WTC11 (cell line): ENCODE data around the gene BPGM. TPM values are rescaled to one million over a fixed set of nuclear protein-coding genes. Genes with fewer than 3 reads are reported as not detected.

Experiments used
- ATAC-seq: fragments of 200-7000 bp; cut with Tn5 transposase; 2 replicates; pipeline ENCODE4 v1.10.0; 2021; ENCODE audit warnings: mild to moderate bottlenecking, moderate library complexity
- CTCF ChIA-PET: fragments of 300-600 bp; sonication (Branson Sonifier 250); formaldehyde crosslinking; loops from one replicate; lab custom pipeline; 2021; ENCODE audit warnings: antibody characterized with exemption; lab: Charles Lee
- POLR2A ChIA-PET: fragments of 350-600 bp; sonication (Branson Sonifier 250); formaldehyde crosslinking; loops from one replicate; lab custom pipeline; 2021; ENCODE audit warnings: antibody characterized with exemption; lab: Charles Lee
- DNase-seq: peaks from one replicate; pipeline ENCODE4 v3.0.0; 2021; ENCODE audit warnings: low spot score
- H3K27ac Mint-ChIP-seq: 2 replicates; pipeline ENCODE4 v1.8.0; 2021; ENCODE audit warnings: mixed read lengths
- H3K27me3 Mint-ChIP-seq: 2 replicates; pipeline ENCODE4 v1.8.0; 2021; ENCODE audit warnings: low read depth, mild to moderate bottlenecking, moderate library complexity, mixed read lengths
- H3K36me3 Mint-ChIP-seq: 2 replicates; pipeline ENCODE4 v1.8.0; 2021; ENCODE audit warnings: mixed read lengths
- H3K4me1 Mint-ChIP-seq: 2 replicates; pipeline ENCODE4 v1.8.0; 2022; ENCODE audit warnings: mixed read lengths
- H3K4me3 Mint-ChIP-seq: 2 replicates; pipeline ENCODE4 v1.8.0; 2021; ENCODE audit warnings: mild to moderate bottlenecking, moderate library complexity, mixed read lengths
- H3K9me3 Mint-ChIP-seq: 2 replicates; pipeline ENCODE4 v1.8.0; 2021; ENCODE audit warnings: mixed read lengths
- ATF1 ChIP-seq: sonication (generic); formaldehyde crosslinking; IDR thresholded peaks from 2 replicates; pipeline ENCODE4 v1.8.1; 2023; ENCODE audit warnings: mild to moderate bottlenecking, moderate library complexity, missing genetic modification reagents
- CTCF ChIP-seq: fragments of 200-600 bp; IDR thresholded peaks from 2 replicates; pipeline ENCODE4 v1.8.0; 2022; ENCODE audit warnings: antibody characterized with exemption
- EMX1 ChIP-seq: fragments of 250-450 bp; sonication (Bioruptor Pico); IDR thresholded peaks from 2 replicates; pipeline ENCODE4 v1.8.0; 2021; ENCODE audit warnings: mild to moderate bottlenecking
- ETV6 ChIP-seq: sonication (generic); formaldehyde crosslinking; IDR thresholded peaks from 2 replicates; pipeline ENCODE4 v1.8.1; 2022; ENCODE audit warnings: mild to moderate bottlenecking, missing genetic modification reagents
- FOXP1 ChIP-seq: sonication (generic); formaldehyde crosslinking; IDR thresholded peaks from 2 replicates; pipeline ENCODE4 v1.8.0; 2022; ENCODE audit warnings: missing genetic modification reagents, mild to moderate bottlenecking, moderate library complexity, borderline replicate concordance
- GTF2I ChIP-seq: fragments of 250-450 bp; sonication (Bioruptor Pico); conservative IDR thresholded peaks from 2 replicates; pipeline ENCODE4 v1.4.0; 2021; ENCODE audit warnings: mild to moderate bottlenecking
- NR2C2 ChIP-seq: sonication (generic); formaldehyde crosslinking; IDR thresholded peaks from 2 replicates; pipeline ENCODE4 v1.8.0; 2022; ENCODE audit warnings: mild to moderate bottlenecking, missing genetic modification reagents
- OVOL2 ChIP-seq: fragments of 250-450 bp; sonication (Bioruptor Pico); IDR thresholded peaks from 2 replicates; pipeline ENCODE4 v1.9.0; 2021; ENCODE audit warnings: mild to moderate bottlenecking, borderline replicate concordance
- SP1 ChIP-seq: sonication (generic); formaldehyde crosslinking; conservative IDR thresholded peaks from 2 replicates; pipeline ENCODE4 v1.8.1; 2022; ENCODE audit warnings: missing genetic modification reagents
- ZBTB21 ChIP-seq: sonication (generic); formaldehyde crosslinking; IDR thresholded peaks from 2 replicates; pipeline ENCODE4 v1.8.1; 2023; ENCODE audit warnings: mild to moderate bottlenecking, missing genetic modification reagents, borderline replicate concordance
- ZNF121 ChIP-seq: sonication (generic); formaldehyde crosslinking; IDR thresholded peaks from 2 replicates; pipeline ENCODE4 v1.8.0; 2023; ENCODE audit warnings: missing genetic modification reagents
- ZNF232 ChIP-seq: sonication (generic); formaldehyde crosslinking; IDR thresholded peaks from 2 replicates; pipeline ENCODE4 v1.8.0; 2022; ENCODE audit warnings: mild to moderate bottlenecking, missing genetic modification reagents
- ZNF263 ChIP-seq: sonication (generic); formaldehyde crosslinking; IDR thresholded peaks from 2 replicates; pipeline ENCODE4 v1.8.1; 2022; ENCODE audit warnings: low read depth, mild to moderate bottlenecking, moderate library complexity, missing genetic modification reagents
- total RNA-seq: library from RNA; stranded (reverse); gene quantifications from 3 replicates; pipeline ENCODE4 v1.2.3, GENCODE V29; 2021
- TF ChIP-seq, protein P1 (sequence below): fragments of 250-450 bp; sonication (Bioruptor Pico); conservative IDR thresholded peaks from 2 replicates; pipeline ENCODE4 v1.9.0; 2021; ENCODE audit warnings: mild to moderate bottlenecking
- TF ChIP-seq, protein P2 (sequence below): fragments of 250-450 bp; sonication (Bioruptor Pico); IDR thresholded peaks from 2 replicates; pipeline ENCODE4 v1.8.0; 2021; ENCODE audit warnings: mild to moderate bottlenecking

BPGM gene
- total RNA-seq, 1 experiment from 2014 or later = 14.6 TPM

- TF ChIP-seq ETV6 (CRISPR knock-in tag) (no peak), CTCF (0 out of 2 replicates have a peak, but pooled peaks have one; percentile 32)
- TF ChIP-seq, all 79 proteins: peak for 1
- H3K27ac Mint-ChIP-seq = no peak overlapping the region
- ChIA-PET CTCF (interaction anchor here (0.6 to 2.3 kb wide), 19 partner anchors 8 to 538 kb away, joined by 3 to 18 read pairs (median 3); partner anchors contain the start of gene AGBL3), POLR2A (no interaction called here)
- H3K27me3 Mint-ChIP-seq = no peaks in the 10 kb centered on the region
- no peaks in the 10 kb centered on the region for H3K36me3 Mint-ChIP-seq
- H3K4me1 Mint-ChIP-seq = peaks cover 24% of the 10 kb centered on the region
- H3K4me3 Mint-ChIP-seq = no peak overlapping the region
- peak; percentile 72 for ATAC-seq
- DNase-seq = no peak
- no peaks in the 10 kb centered on the region for H3K9me3 Mint-ChIP-seq
Observed at GRCh38 chr7:134701272-134701671, 54.6 kb downstream of the BPGM start.

DNA sequence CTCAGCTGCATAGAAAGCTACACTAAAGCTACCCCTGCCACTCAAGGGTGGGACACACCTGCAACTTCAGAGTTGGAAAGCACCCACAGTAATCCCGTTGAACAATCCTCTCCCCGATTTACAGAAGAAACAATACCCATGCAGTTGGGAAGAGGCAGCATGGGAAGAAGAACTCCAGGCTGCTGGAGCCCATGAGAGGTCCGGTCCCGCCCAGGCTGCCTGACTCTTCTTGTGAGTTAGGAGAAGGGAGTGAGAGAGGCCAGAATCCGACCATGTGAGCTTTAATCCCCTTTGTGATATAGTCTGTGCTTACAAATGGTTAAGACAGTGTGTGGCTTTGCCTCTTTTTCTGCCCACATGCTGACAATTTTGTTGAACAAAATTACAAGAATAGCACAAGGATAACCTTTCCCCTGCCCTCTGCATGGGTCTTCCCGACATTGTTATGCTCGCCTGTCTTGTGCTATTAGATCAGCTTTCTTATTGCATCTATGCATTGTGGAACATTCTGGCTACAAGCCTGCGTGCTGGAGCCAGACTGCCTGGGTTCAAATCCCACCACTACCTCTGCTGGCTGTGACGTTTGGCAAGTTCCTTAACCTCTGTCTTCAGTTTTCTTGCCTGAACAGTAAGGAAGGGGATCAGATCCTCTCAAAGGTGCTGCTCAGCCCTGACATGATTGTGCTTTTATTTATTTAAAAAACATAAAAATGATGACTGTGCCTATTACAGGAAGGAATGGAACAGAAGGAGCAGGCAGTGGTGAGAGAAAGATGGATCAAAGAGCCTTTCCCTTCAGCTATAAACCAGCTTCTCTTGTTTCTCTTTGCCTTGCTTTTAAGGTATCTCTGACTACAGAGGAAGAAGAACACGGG, 56.0 kb downstream of the BPGM start:
- Mint-ChIP-seq H3K27ac (no peak overlapping the region), H3K4me1 (peaks cover 24% of the 10 kb centered on the region), H3K4me3 (no peak overlapping the region), H3K27me3 (no peaks in the 10 kb centered on the region), H3K36me3 (no peaks in the 10 kb centered on the region), H3K9me3 (no peaks in the 10 kb centered on the region)
- DNase-seq = no peak
- TF ChIP-seq ATF1 (CRISPR knock-in tag) (no peak), ZNF121 (CRISPR knock-in tag) (no peak), NR2C2 (CRISPR knock-in tag) (no peak), EMX1 (CRISPR knock-in tag) (no peak), ZBTB21 (CRISPR knock-in tag) (no peak), ZNF232 (CRISPR knock-in tag) (no peak), SP1 (CRISPR knock-in tag) (no peak), ETV6 (CRISPR knock-in tag) (no peak), FOXP1 (CRISPR knock-in tag) (no peak), ZNF263 (CRISPR knock-in tag) (no peak), OVOL2 (CRISPR knock-in tag) (no peak)
- TF ChIP-seq, protein P1, sequence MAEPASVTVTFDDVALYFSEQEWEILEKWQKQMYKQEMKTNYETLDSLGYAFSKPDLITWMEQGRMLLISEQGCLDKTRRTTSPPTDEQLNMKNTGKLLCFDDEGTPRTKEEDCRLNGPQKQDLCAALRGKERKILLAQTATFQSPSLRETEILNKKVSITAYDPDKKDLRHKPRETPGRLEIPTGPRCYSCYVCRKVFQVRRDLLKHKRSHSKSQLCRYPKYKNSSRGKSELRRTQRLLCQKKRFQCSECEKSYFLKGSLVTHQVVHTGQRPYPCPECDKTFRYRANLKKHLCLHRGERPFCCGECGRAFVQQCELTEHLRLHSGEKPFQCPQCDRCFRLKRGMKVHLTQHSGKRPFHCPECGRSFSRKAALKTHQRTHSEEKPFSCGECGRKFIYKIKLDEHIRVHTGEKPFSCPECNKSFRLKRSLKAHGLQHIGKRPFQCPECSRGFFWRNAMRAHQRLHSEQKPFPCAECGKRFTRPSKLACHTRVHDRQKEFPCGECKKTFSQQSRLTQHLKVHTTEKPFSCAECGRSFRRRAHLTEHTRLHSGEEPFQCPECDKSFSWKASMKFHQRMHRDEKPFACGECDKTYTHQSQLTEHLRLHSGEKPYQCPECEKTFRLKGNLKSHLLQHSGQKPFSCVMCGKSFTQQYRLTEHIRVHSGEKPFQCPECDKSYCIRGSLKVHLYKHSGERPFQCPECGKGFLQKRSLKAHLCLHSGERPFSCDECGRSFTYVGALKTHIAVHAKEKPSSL = no peak
- ChIA-PET POLR2A (no interaction called here), CTCF (interaction anchor here (0.7 to 2.3 kb wide), 7 partner anchors 8 to 70 kb away, joined by 3 to 18 read pairs (median 9); no protein-coding TSS in a partner anchor)
- no peak for ATAC-seq

GRCh38 chr7:134703241-134703594, 56.6 kb downstream of the BPGM start:
- Mint-ChIP-seq H3K4me1 (peaks cover 24% of the 10 kb centered on the region), H3K27ac (no peak overlapping the region), H3K36me3 (no peaks in the 10 kb centered on the region), H3K27me3 (no peaks in the 10 kb centered on the region), H3K9me3 (no peaks in the 10 kb centered on the region), H3K4me3 (no peak overlapping the region)
- ATAC-seq (peak; percentile 10; the same call in 1 of the 2 replicates), DNase-seq (no peak)
- ChIA-PET POLR2A (no interaction called here), CTCF (interaction anchor here (2.0 to 2.1 kb wide), 2 partner anchors 9 to 21 kb away, joined by 8 to 9 read pairs; no protein-coding TSS in a partner anchor)
- TF ChIP-seq GTF2I = no peak
- TF ChIP-seq, protein P2, sequence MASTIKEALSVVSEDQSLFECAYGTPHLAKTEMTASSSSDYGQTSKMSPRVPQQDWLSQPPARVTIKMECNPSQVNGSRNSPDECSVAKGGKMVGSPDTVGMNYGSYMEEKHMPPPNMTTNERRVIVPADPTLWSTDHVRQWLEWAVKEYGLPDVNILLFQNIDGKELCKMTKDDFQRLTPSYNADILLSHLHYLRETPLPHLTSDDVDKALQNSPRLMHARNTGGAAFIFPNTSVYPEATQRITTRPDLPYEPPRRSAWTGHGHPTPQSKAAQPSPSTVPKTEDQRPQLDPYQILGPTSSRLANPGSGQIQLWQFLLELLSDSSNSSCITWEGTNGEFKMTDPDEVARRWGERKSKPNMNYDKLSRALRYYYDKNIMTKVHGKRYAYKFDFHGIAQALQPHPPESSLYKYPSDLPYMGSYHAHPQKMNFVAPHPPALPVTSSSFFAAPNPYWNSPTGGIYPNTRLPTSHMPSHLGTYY (CRISPR knock-in tag) = no peak
